Endometrium (tissue), 2 donors: ENCODE measurements around the gene SORBS1.

Source experiments
- FAIRE-seq: peaks from 2 replicates; lab custom pipeline; 2012; peaks lifted over from hg19 to GRCh38; lab: Jason Lieb, UNC
- donor health status: control.
- donor health status: control.

Gene SORBS1

GRCh38 chr10:95539560-95540284, 21.4 kb downstream of the SORBS1 start:
- no peak for FAIRE-seq

- FAIRE-seq, result no peak
These were observed 22.8 kb downstream of the SORBS1 start for GRCh38 chr10:95538412-95538811.

GRCh38 chr10:95537542-95537927, 23.6 kb downstream of the SORBS1 start:
- FAIRE-seq, result no peak

- FAIRE-seq, result no peak
These were observed 24.2 kb downstream of the SORBS1 start for GRCh38 chr10:95536894-95537541.

GRCh38 chr10:95536017-95536416, 25.2 kb downstream of the SORBS1 start:
- FAIRE-seq, result no peak

GRCh38 chr10:95535526-95535925, 25.6 kb downstream of the SORBS1 start:
- FAIRE-seq, result no peak

GRCh38 chr10:95533590-95533989, 27.6 kb downstream of the SORBS1 start:
- FAIRE-seq, result no peak

- FAIRE-seq, result no peak
These were observed 28.6 kb downstream of the SORBS1 start for GRCh38 chr10:95532536-95532935.

- FAIRE-seq, result no peak
These were observed 29.2 kb downstream of the SORBS1 start for GRCh38 chr10:95531994-95532399.

GRCh38 chr10:95531058-95531809, 29.9 kb downstream of the SORBS1 start:
- FAIRE-seq, result no peak

GRCh38 chr10:95530561-95530960, 30.6 kb downstream of the SORBS1 start:
- no peak for FAIRE-seq

GRCh38 chr10:95530029-95530428, 31.1 kb downstream of the SORBS1 start:
- FAIRE-seq, result no peak

- FAIRE-seq, result no peak
These were observed 35.1 kb downstream of the SORBS1 start for GRCh38 chr10:95526044-95526443.

- no peak for FAIRE-seq
These were observed 36.1 kb downstream of the SORBS1 start for GRCh38 chr10:95525033-95525418.

- no peak for FAIRE-seq
These were observed 36.7 kb downstream of the SORBS1 start for GRCh38 chr10:95524358-95525032.

- FAIRE-seq, result no peak
These were observed 39.1 kb downstream of the SORBS1 start for GRCh38 chr10:95522117-95522516.

- no peak for FAIRE-seq
These were observed 40.6 kb downstream of the SORBS1 start for GRCh38 chr10:95520617-95521016.

GRCh38 chr10:95518455-95519452, 42.4 kb downstream of the SORBS1 start:
- no peak for FAIRE-seq

GRCh38 chr10:95517536-95518454, 43.4 kb downstream of the SORBS1 start:
- no peak for FAIRE-seq

GRCh38 chr10:95516774-95517373, 44.3 kb downstream of the SORBS1 start:
- FAIRE-seq, result no peak
